GM12865 (cell line): Measurements from ENCODE around the gene PRKCQ.
"Not testable (repeated sequence)": the region's sequence is repeated elsewhere in the genome, so short reads cannot be mapped to it uniquely, and the experiment has no call there.

Experiments
- DNase-seq: peaks from one replicate; pipeline ENCODE4 v3.0.0; 2010; ENCODE audit warnings: low read depth
- H3K4me3 ChIP-seq: 2 replicates; pipeline ENCODE4 v1.5.1; 2011; ENCODE audit warnings: mild to moderate bottlenecking, low read depth, low read length, control low read depth
- TF ChIP-seq, protein P1 (sequence below): IDR thresholded peaks from 2 replicates; pipeline ENCODE4 v1.5.1; 2011; ENCODE audit warnings: low read length, control low read depth, low read depth, inconsistent platforms; ENCODE audit not compliant: insufficient read depth; ENCODE audit errors: missing control alignments

The PRKCQ gene

DNA sequence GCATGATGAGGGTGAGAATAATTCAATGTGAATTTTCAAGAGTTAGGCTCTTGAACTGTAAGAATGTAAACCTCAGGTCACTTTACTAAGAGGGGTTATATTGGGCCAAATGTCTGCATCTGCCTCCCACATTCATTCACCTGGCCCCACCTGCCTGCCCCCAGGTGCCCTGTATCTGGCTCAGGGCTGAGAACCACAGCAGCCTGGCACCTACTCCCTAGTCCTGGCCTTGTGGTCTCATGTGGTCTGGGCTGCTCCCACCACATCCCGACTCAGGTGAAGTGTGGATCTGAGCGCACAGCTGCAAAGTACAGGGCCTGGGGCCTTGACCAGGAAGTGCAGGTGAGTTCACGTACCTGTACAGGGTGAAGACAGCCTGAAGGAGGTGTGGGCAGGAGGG lies 195.2 kb downstream of the PRKCQ start:
- DNase-seq: no peak
- TF ChIP-seq, protein P1, sequence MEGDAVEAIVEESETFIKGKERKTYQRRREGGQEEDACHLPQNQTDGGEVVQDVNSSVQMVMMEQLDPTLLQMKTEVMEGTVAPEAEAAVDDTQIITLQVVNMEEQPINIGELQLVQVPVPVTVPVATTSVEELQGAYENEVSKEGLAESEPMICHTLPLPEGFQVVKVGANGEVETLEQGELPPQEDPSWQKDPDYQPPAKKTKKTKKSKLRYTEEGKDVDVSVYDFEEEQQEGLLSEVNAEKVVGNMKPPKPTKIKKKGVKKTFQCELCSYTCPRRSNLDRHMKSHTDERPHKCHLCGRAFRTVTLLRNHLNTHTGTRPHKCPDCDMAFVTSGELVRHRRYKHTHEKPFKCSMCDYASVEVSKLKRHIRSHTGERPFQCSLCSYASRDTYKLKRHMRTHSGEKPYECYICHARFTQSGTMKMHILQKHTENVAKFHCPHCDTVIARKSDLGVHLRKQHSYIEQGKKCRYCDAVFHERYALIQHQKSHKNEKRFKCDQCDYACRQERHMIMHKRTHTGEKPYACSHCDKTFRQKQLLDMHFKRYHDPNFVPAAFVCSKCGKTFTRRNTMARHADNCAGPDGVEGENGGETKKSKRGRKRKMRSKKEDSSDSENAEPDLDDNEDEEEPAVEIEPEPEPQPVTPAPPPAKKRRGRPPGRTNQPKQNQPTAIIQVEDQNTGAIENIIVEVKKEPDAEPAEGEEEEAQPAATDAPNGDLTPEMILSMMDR: no peak
- H3K4me3 ChIP-seq: no peak overlapping the region

DNA sequence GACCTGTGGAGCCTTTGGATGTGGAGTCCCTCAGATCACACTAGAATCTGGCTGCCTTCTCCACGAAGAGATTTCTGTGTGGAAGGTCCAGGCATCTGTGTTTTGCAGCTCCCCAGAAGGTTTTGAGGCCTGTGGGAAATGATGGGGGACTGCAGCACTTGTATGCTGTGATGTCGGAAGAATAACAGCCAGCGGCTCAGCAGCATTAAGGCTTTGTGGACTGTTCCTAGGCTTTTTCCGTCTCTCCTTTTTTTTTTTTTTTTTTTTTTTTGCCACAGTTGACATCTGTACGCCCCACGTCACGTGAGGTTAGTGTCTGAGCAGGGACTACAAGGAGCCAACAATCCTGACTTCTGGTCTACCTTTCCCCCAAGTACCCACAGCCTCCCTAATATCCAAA lies 196.0 kb downstream of the PRKCQ start:
- no peak overlapping the region for H3K4me3 ChIP-seq
- no peak for DNase-seq
- TF ChIP-seq, protein P1: no peak

DNA sequence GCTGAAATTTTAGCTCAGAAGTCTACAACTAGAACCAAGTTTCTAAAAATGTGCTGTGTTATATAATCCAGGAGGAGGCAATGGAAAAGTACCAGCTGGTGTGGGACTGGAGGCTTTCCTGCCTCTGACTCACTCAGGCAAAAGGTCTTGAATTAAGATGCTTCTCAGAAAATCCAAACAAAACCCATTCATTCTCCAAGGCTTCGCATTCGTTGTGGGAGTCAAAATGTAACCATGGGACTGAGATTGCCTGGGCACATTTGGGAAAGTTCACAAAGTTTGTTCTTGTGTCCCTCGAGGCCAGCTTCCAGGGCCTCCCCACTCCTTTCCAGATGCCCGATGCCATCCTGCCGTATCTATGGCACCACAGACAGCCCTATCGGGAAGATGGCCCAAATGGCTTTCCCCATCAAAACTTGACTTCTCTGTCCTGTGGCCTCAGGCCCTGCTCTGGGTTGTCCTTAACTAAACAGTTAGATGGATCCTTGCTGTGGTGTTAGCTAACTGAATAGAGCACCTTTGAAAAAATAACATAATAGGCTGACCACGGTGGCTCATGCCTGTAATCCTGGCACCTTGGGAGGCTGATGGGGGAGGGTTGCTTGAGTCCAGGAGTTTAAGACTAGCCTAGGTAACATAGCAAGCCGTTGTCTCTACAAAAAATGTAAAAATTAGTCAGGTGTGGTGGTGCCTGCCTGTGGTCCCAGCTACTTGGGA lies 196.8 kb downstream of the PRKCQ start:
- DNase-seq: no peak
- H3K4me3 ChIP-seq: no peak overlapping the region
- TF ChIP-seq, protein P1: no peak

DNA sequence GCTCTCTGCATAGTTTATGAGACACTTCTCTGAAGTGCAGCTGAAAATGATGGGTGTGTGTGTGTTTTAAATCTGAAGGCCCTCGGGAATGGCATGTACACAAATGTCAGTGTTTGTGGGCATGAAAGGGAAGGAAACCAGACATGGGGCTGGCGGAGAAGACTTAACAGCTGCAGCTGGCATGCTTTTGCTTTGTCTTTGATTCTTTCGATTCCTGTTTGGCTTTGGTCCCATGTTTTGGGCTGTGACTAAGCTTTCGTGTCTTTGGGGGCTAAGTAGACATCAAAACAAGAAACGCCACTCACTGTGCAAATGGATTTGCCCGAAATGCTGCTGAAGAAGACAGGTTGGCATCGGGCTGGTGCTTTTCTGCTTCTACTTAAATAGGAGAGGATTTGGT lies 198.0 kb downstream of the PRKCQ start:
- TF ChIP-seq, protein P1: no peak
- DNase-seq: peak; percentile 70
- no peak overlapping the region for H3K4me3 ChIP-seq

DNA sequence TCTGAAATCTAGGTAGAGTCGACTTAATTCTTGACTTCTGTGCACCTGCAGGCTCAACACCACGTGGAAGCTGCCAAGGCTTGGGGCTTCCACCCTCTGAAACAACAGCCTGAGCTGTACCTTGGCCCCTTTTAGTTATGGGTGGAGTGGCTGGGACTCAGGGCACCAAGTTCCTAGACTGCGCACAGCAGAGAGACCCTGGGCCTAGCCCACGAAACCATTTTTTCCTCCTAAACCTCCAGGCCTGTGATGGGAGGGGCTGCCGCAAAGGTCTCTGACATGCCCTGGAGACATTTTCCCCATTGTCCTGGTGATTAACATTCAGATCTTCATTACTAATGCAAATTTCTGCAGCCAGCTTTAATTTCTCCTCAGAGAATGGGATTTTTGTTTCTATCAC lies 199.6 kb downstream of the PRKCQ start:
- H3K4me3 ChIP-seq: not testable (repeated sequence)

DNA sequence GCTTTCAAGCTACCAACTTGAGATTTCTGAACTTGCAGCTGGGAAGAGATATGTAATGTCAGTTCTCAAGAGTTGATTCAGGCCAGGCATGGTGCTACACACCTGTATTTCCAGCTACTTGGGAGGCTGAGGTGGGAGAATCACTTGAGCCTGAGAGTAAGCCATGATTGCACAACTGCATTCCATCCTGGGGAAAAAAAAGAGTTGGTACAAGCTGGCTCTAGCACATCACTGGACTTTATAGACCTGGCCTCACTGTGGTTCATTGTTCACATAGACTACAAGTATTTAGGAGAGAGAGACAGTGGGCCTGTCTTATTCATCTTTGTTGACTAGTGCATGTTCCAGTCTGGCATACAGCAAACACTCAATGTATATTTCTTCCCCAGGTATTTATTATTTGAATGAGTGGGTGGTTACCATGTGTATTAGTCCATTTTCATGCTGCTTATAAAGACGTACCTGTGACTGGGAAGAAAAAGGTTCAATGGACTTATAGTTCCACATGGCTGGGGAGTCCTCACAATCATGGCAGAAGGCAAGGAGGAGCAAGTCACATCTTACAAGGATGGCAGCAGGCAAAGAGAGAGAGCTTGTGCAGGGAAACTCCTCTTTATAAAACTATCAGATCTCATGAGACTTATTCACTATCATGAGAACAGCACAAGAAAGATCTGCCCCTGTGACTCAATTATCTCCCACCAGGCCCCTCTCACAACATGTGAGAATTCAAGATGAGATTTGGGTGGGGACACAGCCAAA lies 200.9 kb downstream of the PRKCQ start:
- DNase-seq: no peak
- TF ChIP-seq, protein P1: no peak
- H3K4me3 ChIP-seq: no peak overlapping the region

More for the DNA sequence above, 199.6 kb downstream of the PRKCQ start:
- DNase-seq: not testable (repeated sequence)
